ENCODE data around the gene SYT5.

DNA sequence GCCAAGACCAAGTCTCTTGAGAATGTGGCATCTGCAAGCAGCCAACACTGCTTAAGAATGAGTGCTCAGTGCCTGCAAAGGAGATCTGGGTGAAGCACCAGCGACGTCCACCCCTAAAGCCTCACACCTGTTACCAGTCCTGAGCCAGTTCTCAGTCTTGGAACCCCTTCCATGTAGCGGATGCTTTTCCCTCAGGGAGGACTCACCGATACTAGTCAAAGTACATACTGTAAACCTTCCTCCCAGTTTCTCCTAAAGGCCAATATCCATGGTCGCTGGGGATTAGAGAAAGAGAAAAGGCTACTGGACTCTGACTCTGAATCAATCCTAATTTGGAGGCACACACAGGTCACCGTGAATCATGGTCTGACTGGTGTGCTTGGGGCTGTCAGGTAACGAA lies 33.5 kb upstream of the SYT5 start:
- no peak for TF ChIP-seq CTCF (IDR thresholded peaks at IDR 0.05)
- no peak for TF ChIP-seq POLR2A (IDR thresholded peaks at IDR 0.05)
- no peak for TF ChIP-seq EP300 (IDR thresholded peaks at IDR 0.05)
